OCI-M2 (cell line): ENCODE measurements around the gene APOL6.
"Not testable (repeated sequence)": the region's sequence is repeated elsewhere in the genome, so short reads cannot be mapped to it uniquely, and the experiment has no call there.

Source experiments
- DNase-seq: peaks from one replicate; lab custom pipeline; 2025; ENCODE audit not compliant: unreplicated experiment; lab: John Stamatoyannopoulos, UW

The APOL6 gene

GRCh38 chr22:35674335-35674734 lies 26.1 kb downstream of the APOL6 start:
- no peak for DNase-seq

DNA sequence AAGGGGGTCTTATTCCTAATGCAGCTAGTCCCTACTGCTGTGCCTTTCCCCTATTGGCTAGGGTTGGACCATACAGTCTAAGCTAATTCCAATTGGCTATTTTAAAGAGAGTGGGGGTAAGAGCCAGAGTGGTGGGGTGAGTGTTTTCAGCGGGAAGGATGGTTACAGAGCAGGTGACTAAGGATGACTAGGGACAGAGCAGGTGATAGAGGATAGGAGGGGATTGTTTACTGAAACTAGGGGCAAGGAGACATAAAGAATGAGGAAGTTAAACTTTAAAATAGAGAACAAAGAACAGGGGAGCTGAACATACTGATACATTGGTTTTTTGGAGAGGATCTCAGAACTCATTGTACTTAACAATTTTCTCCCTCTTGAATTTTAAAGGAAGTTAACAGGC lies 27.8 kb downstream of the APOL6 start:
- DNase-seq = not testable (repeated sequence)

- no peak for DNase-seq
Observed at GRCh38 chr22:35677460-35678187, 29.4 kb downstream of the APOL6 start.

- DNase-seq = no peak
Observed at GRCh38 chr22:35678836-35679235, 30.6 kb downstream of the APOL6 start.

- not testable (repeated sequence) for DNase-seq
Observed at GRCh38 chr22:35679492-35679891, 31.2 kb downstream of the APOL6 start.

DNA sequence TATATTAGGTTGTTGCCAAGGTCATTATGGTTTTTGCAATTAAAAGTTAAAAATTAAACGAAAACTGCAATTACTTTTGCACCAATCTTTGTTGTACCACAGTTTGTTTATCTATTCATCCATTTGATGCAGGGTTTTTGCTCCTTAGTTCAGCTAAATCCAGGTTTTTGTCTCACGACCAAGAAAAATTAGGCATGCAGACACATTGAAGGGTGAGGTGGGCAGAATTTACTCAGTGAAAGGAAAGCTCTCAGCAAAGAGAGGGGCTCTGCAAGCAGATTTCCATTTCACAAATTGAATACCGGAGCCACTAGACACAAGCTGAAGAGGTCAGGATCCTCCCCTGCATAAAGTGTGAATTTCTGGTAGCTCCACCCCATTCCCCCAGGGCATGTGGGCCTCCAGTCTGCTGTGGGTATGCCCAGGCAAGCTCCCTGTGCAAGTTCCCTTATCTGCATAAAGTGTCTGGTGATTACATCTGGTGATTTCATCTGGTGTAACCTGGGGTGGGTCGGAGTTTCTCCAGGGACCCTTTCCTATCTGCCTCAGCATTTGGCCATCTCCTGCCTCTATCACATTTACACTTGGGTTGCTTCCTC lies 33.3 kb downstream of the APOL6 start:
- no peak for DNase-seq

DNA sequence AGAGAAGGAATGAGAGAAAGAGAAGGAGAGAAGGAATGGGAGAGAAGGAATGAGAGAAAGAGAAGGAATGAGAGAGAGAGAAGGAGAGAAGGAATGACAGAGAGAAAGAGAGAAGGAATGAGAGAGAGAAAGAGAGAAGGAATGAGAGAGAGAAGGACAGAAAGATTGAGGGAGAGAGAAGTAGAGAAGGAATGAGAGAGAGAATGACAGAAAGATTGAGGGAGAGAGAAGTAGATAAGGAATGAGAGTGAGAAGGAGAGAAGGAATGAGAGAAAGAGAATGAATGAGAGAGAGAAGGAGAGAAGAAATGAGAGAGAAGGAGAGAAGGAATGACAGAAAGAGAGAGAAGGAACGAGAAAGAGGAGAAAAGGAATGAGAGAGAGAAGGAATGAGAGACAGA lies 35.3 kb downstream of the APOL6 start:
- DNase-seq = no peak

DNA sequence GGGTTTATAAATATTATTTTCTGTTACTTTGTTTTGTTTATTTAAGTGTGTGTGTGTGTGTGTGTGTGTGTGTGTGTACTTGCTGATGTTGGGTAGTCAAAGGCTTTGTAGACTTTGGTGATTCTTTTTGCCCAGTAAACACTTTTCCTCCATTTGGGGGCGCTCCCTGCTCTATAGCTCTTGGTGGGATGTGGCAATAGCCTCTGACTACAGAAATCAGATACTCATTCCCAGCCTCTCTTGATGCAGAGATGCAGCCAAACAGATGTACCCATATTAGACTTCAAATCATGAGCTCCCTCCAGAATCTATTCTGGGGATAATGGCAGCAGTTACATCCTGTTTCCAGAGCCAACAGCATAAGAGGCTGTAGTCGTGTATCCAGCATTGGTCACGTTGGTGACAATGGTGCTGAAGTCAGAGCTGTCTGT lies 36.0 kb downstream of the APOL6 start:
- no peak for DNase-seq

- DNase-seq = no peak
Observed at GRCh38 chr22:35684732-35685131, 36.5 kb downstream of the APOL6 start.

- DNase-seq = no peak
Observed at GRCh38 chr22:35685731-35686130, 37.5 kb downstream of the APOL6 start.

DNA sequence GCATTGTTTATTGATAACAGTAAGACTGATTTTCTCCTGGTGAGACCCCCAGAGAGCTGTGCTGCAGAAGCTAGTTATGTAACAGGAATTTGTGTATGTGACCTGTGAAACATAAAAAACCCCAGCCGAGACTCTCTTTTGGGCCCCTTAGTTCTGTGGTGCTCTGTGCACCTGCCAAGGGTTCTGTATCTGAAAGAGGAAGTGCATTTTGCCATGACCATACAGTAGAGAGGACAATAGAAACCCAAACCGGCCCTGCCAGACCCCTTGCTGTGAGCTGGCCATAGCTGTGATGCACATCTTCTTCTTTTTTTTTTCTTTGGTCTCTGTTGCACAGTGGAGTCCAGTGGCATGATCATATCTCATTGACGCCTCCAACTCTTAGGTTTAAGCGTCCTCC lies 38.1 kb downstream of the APOL6 start:
- no peak for DNase-seq

- no peak for DNase-seq
Observed at GRCh38 chr22:35687461-35687860, 39.2 kb downstream of the APOL6 start.

DNA sequence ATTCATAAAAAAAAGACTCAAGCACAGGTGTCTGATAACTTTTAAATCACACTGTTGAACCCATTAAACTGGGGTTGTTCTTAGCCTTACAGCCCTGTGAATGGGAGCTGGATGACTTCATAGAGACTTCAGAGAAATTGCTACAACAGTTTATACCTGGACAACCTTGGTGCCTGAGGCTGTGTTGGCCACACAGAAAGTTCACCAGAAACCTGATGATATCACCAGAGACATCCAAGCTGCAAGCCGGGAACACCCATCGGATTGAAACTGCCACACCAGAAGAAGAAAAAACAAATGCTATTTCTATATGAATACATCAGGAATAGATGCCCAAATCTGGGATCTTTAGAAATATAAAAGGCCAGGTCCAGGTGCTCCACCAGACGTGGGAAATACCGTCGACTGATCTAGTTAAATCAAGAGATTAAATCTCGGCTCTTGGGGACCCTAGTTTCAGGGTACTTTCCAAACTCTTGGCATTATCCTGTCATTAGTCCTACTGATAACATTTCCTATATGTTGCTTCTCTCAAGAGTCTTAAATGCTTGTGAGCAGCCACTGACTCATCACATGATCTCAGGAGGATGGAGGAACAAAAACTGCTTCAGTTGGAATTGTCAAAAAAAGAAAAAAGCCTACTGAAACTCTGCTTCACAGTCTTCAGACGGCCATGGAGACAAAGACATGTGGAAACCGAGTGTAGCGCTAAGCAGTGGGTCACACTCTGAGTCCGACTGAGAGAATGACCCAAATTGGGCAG lies 40.8 kb downstream of the APOL6 start:
- DNase-seq = no peak

GRCh38 chr22:35690001-35690400 lies 41.8 kb downstream of the APOL6 start:
- DNase-seq = no peak

GRCh38 chr22:35695202-35695601 lies 47.0 kb downstream of the APOL6 start:
- no peak for DNase-seq

- no peak for DNase-seq
Observed at GRCh38 chr22:35697142-35697541, 48.9 kb downstream of the APOL6 start.

- DNase-seq = not testable (repeated sequence)
Observed at GRCh38 chr22:35699852-35700251, 51.6 kb downstream of the APOL6 start.

DNA sequence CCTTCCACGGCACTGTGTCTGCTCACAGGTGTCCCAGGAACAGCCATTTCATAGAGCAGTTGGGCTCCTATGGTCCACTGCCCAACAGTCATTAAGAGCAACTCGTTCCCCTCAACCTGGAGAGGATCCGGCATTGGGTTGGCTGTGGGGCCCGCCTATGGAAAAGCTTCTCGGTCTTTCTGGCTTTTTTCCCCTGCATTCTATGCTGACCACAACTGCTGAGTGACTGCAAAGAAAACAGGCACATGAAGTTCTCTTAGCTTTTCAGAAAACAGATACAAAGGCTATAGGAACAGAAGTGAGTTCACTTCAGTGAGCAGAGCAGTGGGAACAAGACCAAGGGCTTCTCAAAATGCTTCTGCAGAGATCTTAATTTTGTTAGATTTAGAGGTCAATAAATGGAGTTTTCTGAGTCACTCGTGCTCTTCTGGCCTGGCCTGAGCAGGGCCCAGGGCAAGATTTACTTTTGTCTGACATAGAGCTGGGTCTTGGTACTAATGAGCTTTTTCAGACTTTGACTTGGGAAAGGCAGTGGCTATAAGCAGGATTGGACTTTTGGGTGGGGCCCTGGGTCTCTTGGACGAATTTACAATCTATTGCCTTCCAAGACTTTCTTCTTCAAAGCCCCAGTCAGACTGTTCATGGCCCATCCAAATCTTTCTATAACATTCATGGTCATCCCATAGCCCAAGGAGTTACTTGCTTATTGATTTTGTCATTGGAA lies 55.8 kb downstream of the APOL6 start:
- no peak for DNase-seq

GRCh38 chr22:35705141-35705540 lies 56.9 kb downstream of the APOL6 start:
- no peak for DNase-seq

DNA sequence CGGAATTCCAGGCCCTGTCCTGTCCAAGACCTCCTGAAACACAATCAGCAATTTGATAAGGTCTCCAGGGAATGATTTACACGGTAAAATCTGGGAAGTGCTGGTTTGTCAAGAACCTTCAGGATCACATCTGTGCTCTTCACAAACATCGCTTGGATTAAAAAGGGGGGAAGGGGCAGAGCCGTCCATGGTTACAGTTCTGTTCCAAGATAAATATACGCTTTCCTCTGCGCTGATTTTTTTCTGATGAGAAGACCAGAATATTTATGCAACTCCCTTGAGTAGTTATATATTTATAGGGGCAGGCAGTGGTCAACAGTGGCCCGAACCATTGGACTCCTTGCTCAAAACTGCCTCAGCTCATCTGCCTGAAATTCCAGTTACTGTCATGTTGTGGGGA lies 60.2 kb downstream of the APOL6 start:
- DNase-seq = no peak

GRCh38 chr22:35708917-35709316 lies 60.7 kb downstream of the APOL6 start:
- no peak for DNase-seq
